ENCODE results near the gene PRSS16.

PRSS16 gene

GRCh38 chr6:27287751-27288135, 40.2 kb downstream of the PRSS16 start:
- DNase-seq (ENCODE audit: low spot score): no peak

GRCh38 chr6:27288136-27289044, 40.9 kb downstream of the PRSS16 start:
- no peak for DNase-seq (ENCODE audit: low spot score)

- no peak for DNase-seq (ENCODE audit: low spot score)
These were observed 42.8 kb downstream of the PRSS16 start for GRCh38 chr6:27290065-27290849.

GRCh38 chr6:27290850-27291208, 43.3 kb downstream of the PRSS16 start:
- DNase-seq (ENCODE audit: low spot score): no peak

GRCh38 chr6:27293436-27294098, 46.1 kb downstream of the PRSS16 start:
- no peak for DNase-seq (ENCODE audit: low spot score)

GRCh38 chr6:27294409-27294808, 46.9 kb downstream of the PRSS16 start:
- DNase-seq (ENCODE audit: low spot score): no peak

GRCh38 chr6:27295301-27296079, 48.0 kb downstream of the PRSS16 start:
- DNase-seq (ENCODE audit: low spot score): no peak

- peak; percentile 53 for DNase-seq (ENCODE audit: low spot score)
These were observed 48.7 kb downstream of the PRSS16 start for GRCh38 chr6:27296106-27296783.

- DNase-seq (ENCODE audit: low spot score): no peak
These were observed 50.0 kb downstream of the PRSS16 start for GRCh38 chr6:27297484-27297856.

GRCh38 chr6:27297857-27298730, 50.6 kb downstream of the PRSS16 start:
- no peak for DNase-seq (ENCODE audit: low spot score)

GRCh38 chr6:27303613-27304272, 56.2 kb downstream of the PRSS16 start:
- DNase-seq (ENCODE audit: low spot score): no peak
